Measurements from ENCODE around the gene RLN3.

The RLN3 gene

GRCh38 chr19:13985771-13986347 is 42.1 kb upstream of the RLN3 start:
- H3K4me1 ChIP-seq (ENCODE audit: insufficient read depth, low read length, poor library complexity, severe bottlenecking): peaks cover 86% of the 10 kb centered on the region
- H3K4me2 ChIP-seq (ENCODE audit: low read depth, low read length, poor library complexity, severe bottlenecking): peak overlapping the region; percentile 94
- no peak for TF ChIP-seq EZH2phosphoT487 (IDR thresholded peaks at IDR 0.05; ENCODE audit: borderline replicate concordance)
- no peak for TF ChIP-seq CTCF (conservative IDR thresholded peaks at IDR 0.05; ENCODE audit: low read length)
- H3K27me3 ChIP-seq (ENCODE audit: insufficient read depth, low read length, poor library complexity, severe bottlenecking): no peaks in the 10 kb centered on the region
- no peaks in the 10 kb centered on the region for H3K9me3 ChIP-seq (ENCODE audit: insufficient read depth, low read depth, low read length)
- peak overlapping the region; percentile 73 for H3K9ac ChIP-seq (ENCODE audit: low read depth, low read length, poor library complexity, severe bottlenecking)
- H4K20me1 ChIP-seq (ENCODE audit: insufficient read depth, low read length, poor library complexity, severe bottlenecking): no peaks in the 10 kb centered on the region
- H3K36me3 ChIP-seq (ENCODE audit: insufficient read depth, low read length): no peaks in the 10 kb centered on the region
- H3K4me3 ChIP-seq (ENCODE audit: low read length, poor library complexity, severe bottlenecking): peak overlapping the region; percentile 60
- H3K79me2 ChIP-seq (ENCODE audit: insufficient read depth, low read length): peaks cover 9% of the 10 kb centered on the region; the same call in 1 of the 2 replicates
- H2AFZ ChIP-seq (ENCODE audit: low read length): no peak overlapping the region
- peaks cover 7% of the 10 kb centered on the region for H3F3A ChIP-seq (ENCODE audit: low read depth)
- H3K9me2 ChIP-seq (replicated peaks; ENCODE audit: low read depth, low read length): no peaks in the 10 kb centered on the region

- Histone ChIP-seq H3F3A (ENCODE audit: low read depth) (peaks cover 7% of the 10 kb centered on the region), H3K4me2 (ENCODE audit: low read depth, low read length, poor library complexity, severe bottlenecking) (peak overlapping the region; percentile 94), H3K4me1 (ENCODE audit: insufficient read depth, low read length, poor library complexity, severe bottlenecking) (peaks cover 81% of the 10 kb centered on the region), H3K4me3 (ENCODE audit: low read length, poor library complexity, severe bottlenecking) (peak overlapping the region; percentile 72), H3K79me2 (ENCODE audit: insufficient read depth, low read length) (peaks cover 9% of the 10 kb centered on the region; the same call in 1 of the 2 replicates), H3K9me3 (ENCODE audit: insufficient read depth, low read depth, low read length) (no peaks in the 10 kb centered on the region), H2AFZ (ENCODE audit: low read length) (no peak overlapping the region), H3K9ac (ENCODE audit: low read depth, low read length, poor library complexity, severe bottlenecking) (peak overlapping the region; percentile 90), H4K20me1 (ENCODE audit: insufficient read depth, low read length, poor library complexity, severe bottlenecking) (no peaks in the 10 kb centered on the region), H3K27me3 (ENCODE audit: insufficient read depth, low read length, poor library complexity, severe bottlenecking) (no peaks in the 10 kb centered on the region), H3K36me3 (ENCODE audit: insufficient read depth, low read length) (no peaks in the 10 kb centered on the region), H3K9me2 (replicated peaks; ENCODE audit: low read depth, low read length) (no peaks in the 10 kb centered on the region)
- TF ChIP-seq EZH2phosphoT487 (IDR thresholded peaks at IDR 0.05; ENCODE audit: borderline replicate concordance) (no peak), CTCF (conservative IDR thresholded peaks at IDR 0.05; ENCODE audit: low read length) (no peak)
Observed at GRCh38 chr19:13986348-13986904, 41.5 kb upstream of the RLN3 start.

- no peak for TF ChIP-seq CTCF (conservative IDR thresholded peaks at IDR 0.05; ENCODE audit: low read length)
- TF ChIP-seq EZH2phosphoT487 (IDR thresholded peaks at IDR 0.05; ENCODE audit: borderline replicate concordance): no peak
- Histone ChIP-seq H3K9me2 (replicated peaks; ENCODE audit: low read depth, low read length) (no peaks in the 10 kb centered on the region), H3K9ac (ENCODE audit: low read depth, low read length, poor library complexity, severe bottlenecking) (peak overlapping the region; percentile 90), H3K9me3 (ENCODE audit: insufficient read depth, low read depth, low read length) (no peaks in the 10 kb centered on the region), H3K27me3 (ENCODE audit: insufficient read depth, low read length, poor library complexity, severe bottlenecking) (no peaks in the 10 kb centered on the region), H4K20me1 (ENCODE audit: insufficient read depth, low read length, poor library complexity, severe bottlenecking) (no peaks in the 10 kb centered on the region), H3K36me3 (ENCODE audit: insufficient read depth, low read length) (peaks cover 7% of the 10 kb centered on the region; the same call in 1 of the 2 replicates), H3K4me2 (ENCODE audit: low read depth, low read length, poor library complexity, severe bottlenecking) (peak overlapping the region; percentile 94), H3K4me3 (ENCODE audit: low read length, poor library complexity, severe bottlenecking) (peak overlapping the region; percentile 72), H3K4me1 (ENCODE audit: insufficient read depth, low read length, poor library complexity, severe bottlenecking) (peaks cover 72% of the 10 kb centered on the region), H2AFZ (ENCODE audit: low read length) (no peak overlapping the region), H3F3A (ENCODE audit: low read depth) (peaks cover 7% of the 10 kb centered on the region), H3K79me2 (ENCODE audit: insufficient read depth, low read length) (peaks cover 9% of the 10 kb centered on the region; the same call in 1 of the 2 replicates)
Observed at GRCh38 chr19:13987101-13987890, 40.7 kb upstream of the RLN3 start.

All from Loucy (cell line).